NCI-H82 treated with DMSO at 0.1 percent for 48 hours (cell line): ENCODE results near the gene PLCB4.
"Not testable (repeated sequence)": the region's sequence is repeated elsewhere in the genome, so short reads cannot be mapped to it uniquely, and the experiment has no call there.

Experiments
- DNase-seq: peaks from one replicate; lab custom pipeline; 2025; ENCODE audit not compliant: unreplicated experiment; lab: John Stamatoyannopoulos, UW

The PLCB4 gene

DNA sequence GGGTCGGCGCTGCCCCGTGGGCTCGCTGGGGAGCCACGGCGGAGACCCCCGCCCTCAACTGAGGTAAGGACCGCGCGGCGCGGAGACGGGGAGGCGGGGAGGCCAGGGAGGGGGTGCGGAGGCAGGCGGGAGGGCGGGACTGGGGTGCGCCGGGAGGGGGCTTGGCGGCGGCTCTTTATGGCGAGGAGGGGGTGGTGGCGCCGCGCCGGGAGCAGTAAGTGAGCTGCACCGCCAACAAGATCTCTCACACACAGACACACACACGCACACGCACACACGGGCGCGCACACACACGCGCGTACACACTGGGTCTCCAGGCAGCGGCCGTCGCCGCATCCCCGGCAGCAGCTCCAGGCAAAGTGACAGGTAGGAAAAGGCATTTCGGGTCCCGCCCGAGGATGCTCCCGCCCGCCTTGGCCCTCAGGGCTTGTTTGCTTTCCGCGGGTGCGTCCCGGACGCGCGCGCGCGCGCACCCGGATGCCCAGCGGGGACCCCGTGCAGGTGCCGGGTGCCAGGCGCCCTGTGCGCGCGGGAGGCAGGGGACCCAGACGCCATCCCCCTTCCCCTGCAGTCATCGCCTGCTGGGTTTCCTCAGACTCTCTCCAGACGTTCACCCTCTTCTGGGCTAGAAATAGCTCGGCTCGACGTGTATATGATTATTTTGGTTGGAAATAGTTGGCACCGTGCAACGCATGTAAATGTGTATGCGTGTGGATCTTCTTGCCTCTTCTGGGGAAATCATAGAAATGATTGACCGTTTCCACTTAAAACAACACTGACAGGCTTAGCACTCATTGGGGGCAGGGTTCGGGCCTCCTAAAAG, at the start of gene PLCB4:
Gene PLCB4, plus strand, starts transcription at position 247 of the 823 bp plus-strand sequence. CDS start 238,728 bp downstream, outside the sequence.
- DNase-seq = no peak

DNA sequence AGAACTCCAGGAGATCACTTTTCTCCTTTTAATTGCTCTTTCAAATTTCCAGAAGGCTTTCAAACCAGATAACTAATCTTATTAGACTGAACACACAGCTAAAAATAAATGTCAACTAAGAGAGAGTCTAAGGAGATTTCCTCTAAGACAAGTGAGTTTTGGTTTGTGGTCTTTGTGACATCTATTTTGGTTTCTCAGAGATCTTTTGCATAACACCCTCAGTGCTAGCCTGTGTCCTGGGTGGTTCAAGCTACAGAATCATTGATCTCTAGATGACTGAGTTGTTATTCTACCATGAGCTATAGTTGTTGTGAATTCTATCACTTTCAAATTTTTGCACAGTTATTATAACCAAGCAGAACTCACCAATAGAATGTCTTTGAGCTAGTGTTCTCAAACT, 49.1 kb upstream of the PLCB4 start:
- no peak for DNase-seq

DNA sequence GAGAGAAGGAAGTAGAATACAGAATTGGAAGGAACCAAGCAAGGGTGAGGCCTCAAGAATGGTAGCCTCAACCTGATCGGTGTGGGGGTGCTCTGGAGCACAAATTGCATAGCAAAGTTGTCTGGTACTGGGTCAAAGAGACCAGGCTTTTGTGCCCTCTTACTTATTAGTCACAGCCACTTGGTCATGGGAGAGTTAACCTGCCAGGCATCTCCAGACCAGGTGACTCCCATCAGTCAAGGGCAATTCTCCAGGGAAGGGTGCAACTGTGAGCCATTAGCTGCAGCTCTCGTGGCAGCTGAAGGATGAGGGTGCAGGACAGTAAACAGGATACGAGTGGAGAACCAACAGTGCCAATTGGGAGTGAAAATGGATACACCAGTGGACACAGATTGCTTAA, 47.7 kb upstream of the PLCB4 start:
- no peak for DNase-seq

DNA sequence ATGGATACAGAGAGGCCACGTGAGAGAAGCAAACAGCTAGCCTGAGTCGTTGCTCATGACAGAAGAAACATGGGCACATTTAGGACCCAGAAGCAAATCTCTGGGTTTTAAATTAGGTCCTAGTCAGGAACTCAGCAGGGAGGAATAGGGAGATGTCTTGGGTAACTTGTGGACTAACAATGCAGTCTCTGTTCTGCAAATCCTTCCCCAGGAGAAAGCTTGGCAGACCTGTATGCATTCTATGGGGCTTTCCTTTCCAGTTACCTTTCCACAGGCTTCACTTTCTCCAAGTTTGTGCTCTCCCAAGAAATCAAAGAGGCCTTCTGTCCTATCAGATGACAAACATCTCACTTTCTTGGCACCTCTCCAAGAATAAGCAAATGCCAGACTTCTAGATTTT, 47.2 kb upstream of the PLCB4 start:
- DNase-seq = no peak

DNA sequence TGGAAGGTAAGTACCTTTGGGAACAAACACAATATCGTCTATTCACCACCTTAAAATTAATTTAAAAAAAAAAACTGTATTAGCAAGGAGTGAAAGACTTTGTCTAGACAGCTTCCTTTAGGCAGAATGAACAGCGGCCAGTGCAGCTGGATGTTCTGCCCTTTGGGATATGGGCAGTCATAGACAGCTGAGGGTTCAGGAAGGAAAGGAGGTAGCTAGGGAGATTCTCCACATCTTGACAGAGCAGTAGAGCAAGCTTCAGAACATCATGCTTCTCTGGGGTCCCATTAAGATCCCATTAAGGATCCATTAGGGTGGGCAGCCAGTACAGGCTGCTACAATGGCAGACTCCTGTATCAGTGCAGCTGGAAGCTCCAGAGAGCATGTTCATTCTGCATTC, 46.5 kb upstream of the PLCB4 start:
- no peak for DNase-seq

DNA sequence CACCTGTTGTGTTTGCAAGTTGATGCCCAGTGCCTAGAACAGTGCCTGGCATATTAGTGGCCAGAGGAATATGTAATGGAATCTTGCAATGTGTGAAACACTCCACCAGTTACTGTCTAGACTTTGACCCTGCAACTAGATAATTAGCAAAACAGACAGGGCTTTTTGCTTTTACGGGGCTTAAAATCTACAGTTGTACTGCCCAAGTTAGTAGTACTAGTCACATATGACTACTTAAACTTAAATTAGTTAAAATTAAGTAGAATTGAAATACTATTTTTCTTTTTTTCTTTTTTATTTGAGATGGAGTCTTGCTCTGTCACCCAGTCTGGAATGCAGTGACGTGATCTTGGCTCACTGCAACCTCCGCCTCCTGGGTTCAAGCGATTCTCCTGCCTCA, 44.3 kb upstream of the PLCB4 start:
- no peak for DNase-seq

DNA sequence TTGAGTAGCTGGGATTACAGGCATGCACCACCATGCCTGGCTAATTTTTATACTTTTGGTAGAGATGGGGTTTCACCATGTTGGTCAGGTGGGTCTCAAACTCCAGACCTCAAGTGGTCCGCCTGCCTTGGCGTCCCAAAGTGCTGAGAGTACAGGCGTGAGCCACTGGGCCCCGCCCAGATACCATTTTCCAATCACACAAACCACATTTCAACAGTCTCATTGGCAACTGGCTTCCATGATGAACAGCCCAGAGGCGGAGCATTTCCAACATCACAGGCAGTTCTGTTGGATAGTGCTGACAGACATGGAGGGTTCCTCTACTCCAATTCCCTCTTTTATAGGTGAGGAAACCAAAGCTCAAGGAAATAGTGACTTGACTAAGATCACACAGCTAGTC, 43.9 kb upstream of the PLCB4 start:
- no peak for DNase-seq

DNA sequence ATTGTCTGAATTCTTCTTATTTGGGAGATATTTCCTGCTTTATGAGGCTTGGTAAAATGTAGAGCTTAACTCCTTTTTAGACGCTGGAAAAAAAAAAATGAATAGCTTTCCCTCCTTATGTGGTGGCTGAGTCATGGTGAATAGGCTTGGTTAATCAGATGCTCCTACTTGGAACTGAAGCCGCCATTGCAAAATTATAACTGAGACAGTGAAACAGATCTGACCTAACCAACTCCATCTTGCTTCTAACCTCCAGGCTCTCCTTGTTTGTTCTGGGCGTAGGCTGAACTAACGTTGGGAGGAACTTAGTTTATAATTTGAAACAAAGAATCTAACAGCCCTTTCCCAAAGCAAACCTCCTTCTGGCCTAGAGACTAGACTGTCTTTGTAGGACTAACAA, 43.2 kb upstream of the PLCB4 start:
- no peak for DNase-seq

DNA sequence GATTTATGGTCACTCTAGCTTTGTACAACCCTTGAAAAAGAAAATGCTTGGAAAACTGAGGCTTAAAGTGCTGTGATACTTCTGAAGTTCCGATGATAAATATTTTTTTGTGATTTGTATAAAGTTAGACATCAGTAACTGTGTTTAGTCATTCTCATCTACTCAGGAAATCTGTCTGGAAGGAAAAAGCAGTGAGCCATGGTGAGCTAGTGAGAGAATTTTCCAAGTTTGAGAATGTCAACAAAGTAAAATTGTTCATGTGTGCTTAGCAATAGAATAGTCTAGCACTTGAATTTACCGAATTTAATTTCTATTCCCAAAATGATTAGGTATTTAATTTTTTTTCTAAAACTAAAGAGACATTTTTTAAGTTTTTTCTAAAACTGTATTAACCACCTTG, 41.3 kb upstream of the PLCB4 start:
- no peak for DNase-seq

DNA sequence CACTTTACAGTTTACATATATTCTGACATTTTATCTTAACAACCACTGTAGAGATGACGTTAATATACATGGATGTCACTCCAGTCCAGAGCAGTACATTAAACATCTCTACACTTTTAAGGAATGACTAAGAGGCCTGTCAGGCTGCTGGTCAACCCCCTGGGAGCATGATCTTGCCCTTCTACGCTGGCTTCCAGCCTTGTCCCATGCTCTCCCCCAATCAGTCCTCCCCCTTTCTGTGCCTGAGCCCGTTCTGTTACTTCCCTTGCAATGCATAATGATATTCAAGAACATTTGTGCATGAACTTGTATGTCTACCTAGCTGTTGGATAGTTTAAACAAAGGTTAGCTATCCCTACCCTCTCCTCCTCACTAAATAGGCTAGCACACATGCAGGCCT, 40.5 kb upstream of the PLCB4 start:
- no peak for DNase-seq

DNA sequence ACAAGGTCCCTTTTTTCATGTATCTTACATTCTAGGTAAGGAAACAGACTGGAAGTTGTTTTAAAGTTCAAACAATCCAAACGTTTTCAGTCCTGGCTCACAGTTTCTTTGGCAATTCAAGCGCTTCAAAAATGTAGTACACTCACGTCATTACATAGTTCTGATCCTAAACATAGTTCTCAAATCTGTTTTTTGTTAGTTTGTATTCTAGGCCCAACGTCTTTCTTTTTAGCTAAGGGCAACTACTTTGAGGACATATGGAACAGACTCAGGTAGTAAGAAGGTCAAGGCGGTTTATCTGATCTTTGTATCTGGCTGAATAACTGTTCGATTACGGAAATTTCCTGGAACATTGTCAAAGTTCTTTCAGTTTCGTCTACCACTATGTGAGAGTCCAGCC, 36.9 kb upstream of the PLCB4 start:
- DNase-seq = no peak

DNA sequence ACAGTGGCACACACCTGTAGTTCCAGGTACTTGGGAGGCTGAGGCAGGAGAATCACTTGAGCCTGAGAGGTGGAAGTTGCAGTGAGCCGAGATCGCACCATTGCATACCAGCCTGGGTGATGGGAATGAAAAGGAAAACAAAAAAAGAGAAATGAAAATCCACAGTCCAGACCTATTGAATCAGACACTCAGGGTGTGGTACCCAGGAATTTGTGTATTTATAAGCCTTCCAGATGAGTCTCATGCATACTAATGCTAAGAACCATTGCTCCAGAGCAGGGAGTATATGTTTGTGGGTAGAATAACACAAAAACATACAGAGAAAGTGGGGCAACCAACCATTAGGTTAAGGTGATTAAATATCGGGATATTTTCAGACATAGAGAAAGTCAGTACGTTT, 36.1 kb upstream of the PLCB4 start:
- DNase-seq = no peak

DNA sequence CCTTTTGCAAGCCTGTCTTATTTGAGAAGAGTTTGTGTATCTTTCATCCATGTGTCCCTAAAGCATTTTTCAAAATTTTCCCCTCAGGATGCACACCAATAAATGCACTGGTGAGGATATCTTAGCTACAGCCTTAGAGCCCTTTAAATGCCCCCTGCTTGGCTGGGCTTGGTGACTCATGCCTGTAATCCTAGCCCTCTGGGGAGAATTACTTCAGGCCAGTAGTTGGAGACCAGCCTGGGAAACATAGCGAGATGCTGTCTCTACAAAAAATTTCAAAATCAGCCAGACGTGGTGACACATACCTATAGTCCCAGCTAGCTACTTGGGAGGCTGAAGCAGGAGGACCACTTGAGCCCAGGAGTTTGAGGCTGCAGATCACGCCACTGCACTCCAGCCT, 33.8 kb upstream of the PLCB4 start:
- no peak for DNase-seq

DNA sequence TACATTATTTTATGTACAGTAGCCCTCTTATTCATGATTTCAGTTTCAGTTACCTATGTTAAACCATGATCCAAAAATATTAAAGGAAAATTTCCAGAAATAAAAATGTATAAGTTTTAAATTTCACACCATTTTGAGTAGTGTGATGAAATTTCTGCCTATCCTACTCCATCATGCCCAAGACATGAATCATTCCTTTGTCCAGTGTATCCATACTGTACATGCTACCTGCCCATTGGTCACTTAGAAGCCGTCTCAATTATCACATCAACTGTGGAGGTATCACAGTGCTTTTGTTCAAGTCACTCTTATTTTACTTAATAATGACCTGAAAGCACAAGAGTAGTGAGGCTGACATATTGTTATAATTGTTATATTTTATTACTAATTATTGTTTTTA, 32.3 kb upstream of the PLCB4 start:
- DNase-seq = no peak

DNA sequence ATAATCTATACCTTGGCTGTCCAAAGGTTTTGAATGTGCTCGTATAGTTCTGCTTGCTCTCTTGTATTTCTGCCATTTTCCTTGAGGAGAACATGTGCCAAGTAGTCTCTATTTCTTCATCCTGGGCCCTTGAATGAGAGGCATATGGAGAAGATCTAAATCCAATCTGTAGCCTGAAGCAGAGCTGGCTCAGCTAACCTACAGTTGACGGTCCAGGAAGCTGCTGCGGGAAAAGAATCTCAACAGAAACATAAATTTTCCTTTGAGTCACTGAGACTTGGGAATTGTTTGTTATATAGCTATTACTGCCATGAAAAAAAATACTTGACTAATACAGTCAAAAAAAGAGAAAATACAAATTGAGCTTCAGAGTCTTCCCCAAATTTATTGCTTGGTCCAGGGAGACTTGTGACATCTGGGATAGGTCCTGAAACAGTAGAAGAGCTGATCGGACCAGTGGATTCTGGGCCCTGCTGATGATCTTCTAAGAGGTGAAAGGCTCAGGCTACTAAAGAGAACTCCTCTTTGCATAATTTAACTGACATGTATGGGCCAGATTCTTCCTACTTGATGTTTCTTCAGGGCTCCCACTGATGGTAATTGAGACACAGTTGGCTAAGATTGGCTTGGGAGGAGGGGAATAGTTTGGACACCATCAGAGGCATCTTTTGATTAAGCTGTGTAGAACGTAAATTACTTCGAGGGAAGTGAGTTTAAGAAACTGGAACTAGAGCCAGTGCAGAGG, 29.9 kb upstream of the PLCB4 start:
- no peak for DNase-seq

DNA sequence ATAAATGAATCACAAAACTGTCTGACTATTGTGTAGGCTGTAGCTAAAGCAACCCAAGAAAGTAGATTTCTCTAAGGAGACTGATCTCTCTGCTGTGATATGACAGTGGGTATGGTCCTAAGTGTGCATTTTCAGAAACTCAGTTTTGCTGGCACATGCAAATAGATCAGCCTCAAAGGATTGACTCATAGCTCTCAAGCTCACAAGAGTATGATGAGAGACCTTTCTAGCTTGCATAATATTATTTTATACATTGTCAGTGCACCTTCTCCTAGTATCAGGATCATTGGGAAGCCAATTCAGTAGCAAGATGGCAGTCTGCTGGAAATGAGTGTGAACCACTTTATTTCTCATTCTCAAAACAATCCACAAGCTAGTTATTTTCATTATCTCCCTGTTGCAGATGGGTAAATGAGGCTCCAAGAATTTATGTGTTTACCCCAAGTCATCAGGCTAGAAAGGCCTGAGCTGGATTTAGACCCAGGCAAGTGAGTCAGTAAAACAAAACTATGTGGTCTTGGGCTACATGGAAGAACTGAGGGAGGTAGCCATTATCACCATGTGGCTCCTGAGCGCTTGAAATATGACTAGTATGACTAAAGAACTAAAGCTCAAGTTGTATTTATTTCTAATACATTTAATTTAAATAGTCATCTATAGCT, 27.9 kb upstream of the PLCB4 start:
- DNase-seq = no peak

DNA sequence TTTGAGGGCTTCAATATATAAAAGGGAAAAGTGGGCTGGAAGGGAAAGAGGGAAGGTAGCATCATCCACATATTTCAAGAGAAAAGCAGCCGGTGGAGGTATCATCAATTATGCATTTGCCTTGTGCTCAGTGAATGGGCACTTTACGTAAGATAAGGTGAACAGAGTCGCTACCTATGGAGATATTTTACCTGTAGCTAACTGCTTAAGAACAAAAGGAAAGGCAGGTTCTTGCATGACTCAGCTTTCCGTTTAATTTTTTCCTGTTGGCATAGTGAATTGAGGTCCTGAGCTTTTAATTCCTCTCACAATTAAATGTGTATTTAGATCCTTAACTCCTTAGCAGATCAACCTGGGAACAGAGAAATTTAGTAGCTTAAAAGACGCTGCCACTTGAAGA, 25.5 kb upstream of the PLCB4 start:
- DNase-seq = no peak

DNA sequence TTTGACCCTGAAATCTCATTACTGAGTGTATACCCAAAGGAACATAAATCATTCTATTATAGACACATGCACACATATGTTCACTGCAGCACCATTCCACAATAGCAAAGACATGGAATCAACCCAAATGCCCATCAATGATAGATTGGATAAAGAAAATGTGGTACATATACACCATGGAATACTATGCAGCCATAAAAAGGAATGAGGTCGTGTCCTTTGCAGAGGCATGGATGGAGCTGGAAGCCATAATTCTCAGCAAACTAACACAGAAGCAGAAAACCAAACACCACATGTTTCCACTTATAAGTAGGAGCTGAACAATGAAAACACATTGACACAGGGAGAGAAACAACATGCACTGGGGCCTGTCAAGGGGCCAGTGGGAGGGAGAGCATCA, 21.0 kb upstream of the PLCB4 start:
- DNase-seq = not testable (repeated sequence)

DNA sequence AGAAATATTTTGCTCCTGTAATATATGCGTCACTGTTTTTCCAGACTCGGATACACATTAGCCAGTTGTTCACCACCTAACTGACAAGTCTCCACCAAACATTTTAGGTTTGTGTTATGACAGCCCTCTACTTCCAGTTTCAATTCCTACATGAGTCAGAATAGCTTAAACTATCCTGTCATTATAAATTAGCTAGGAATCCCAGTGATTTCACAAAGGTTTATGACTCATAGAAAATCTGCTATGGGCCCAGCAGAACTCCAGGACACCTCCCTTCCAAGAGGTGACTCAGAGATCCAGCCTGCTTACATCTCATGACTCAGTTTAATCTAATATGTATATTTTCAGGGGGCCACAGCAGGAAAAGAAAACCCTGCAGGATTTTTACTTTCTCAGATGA, 17.4 kb upstream of the PLCB4 start:
- DNase-seq = no peak

DNA sequence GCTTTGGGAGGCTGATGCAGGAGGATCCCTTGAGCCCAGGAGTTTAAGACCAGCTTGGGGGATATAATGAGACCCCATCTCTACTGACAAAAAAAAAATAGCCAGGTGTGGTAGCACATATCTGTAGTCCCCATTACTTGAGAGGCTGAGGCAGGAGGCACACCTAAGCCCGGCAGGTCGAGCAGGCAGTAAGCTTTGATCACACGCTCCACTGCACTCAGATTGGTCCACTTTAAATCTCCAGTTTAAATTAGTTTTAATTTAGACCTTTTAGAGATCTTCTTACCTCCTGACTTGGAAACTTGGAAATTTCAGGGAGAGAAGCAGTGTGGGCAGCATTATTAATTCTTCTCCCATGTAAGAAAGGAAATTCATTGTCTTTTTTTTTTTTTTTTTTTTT, 16.8 kb upstream of the PLCB4 start:
- DNase-seq = no peak

DNA sequence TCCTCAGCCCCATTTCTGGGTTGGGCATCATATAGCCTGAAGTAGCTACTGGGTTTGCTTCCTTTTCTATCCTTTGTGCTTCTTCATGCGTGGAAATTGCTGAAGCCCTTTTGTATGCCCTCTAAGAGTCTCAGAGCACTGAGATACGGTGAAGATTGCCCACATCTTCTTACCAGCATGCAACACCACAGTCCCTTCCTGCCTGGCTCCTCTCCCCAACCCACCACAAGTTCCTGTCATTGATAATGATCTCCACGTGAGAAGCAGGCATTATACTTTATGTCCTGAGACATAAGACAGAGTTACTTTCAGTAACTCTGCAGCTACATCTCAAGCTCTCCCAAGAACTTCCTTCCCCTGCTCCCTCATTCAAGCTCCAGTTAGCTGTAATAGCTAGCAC, 15.8 kb upstream of the PLCB4 start:
- DNase-seq = no peak

DNA sequence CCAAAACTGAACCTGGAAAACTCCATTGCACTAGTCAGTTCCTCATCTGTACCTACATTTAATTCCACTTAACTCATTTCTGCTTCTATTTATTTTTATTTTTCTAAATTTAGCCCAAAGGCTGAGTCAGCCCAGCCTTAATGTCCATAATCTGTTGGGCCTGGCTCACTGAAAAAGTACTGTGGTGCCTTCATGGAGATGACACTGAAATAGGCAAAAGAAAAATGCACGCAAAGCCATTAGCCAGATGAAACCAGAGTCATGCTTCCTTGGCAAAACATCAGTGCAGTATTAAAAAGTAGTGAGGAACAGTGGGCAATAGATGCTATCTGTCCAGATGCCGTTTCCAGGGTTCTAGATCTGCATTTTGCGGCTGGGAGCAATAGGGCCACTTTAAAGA, 14.7 kb upstream of the PLCB4 start:
- DNase-seq = no peak
